ENCODE data around the gene NMT2. TPM values are rescaled to one million over a fixed set of nuclear protein-coding genes. Genes with fewer than 3 reads are reported as not detected.

Gene NMT2
- total and polyA plus RNA-seq, 2 experiments from 2014 or later, result 15.0 to 23.4 TPM

DNA sequence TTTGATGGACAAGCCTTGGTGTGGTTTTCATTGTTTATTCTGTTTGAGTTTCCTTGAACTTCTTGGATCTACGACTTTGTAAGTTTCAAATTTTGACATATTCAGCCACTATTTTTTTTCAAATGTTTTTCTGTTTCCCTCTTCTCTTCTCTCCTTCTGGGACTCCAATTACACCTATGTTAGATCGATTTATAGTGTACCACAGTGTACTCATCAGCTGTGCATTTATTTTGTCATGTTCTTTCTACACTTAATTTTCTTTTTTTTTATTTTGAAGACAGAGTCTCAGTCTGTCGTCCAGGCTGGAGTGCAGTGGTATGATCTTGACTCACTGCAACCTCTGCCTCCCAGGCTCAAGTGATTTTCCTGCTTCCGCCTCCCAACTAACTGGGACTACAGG is 108.6 kb downstream of the NMT2 start:
- H3K4me3 ChIP-seq, result no peak overlapping the region
- no peak overlapping the region for H3K27ac ChIP-seq
- no peaks in the 10 kb centered on the region for H3K4me1 ChIP-seq (ENCODE audit: insufficient read depth)
- H3K36me3 ChIP-seq (replicated peaks; ENCODE audit: insufficient read depth, low read depth), result no peaks in the 10 kb centered on the region
- 65% methylated on average over 4 of the region's 4 CpGs for WGBS (ENCODE audit: low lambda C conversion rate, missing lambda C conversion rate)
- no peaks in the 10 kb centered on the region for H3K9me2 ChIP-seq (replicated peaks; ENCODE audit: insufficient read depth)
- no peaks in the 10 kb centered on the region for H3K79me2 ChIP-seq
- no peaks in the 10 kb centered on the region for H3K9me3 ChIP-seq (ENCODE audit: low read depth)
- no peaks in the 10 kb centered on the region for H3K27me3 ChIP-seq
- H4K20me1 ChIP-seq (ENCODE audit: insufficient read depth, poor library complexity, severe bottlenecking), result no peaks in the 10 kb centered on the region
- H2AFZ ChIP-seq, result no peak overlapping the region
- no peak overlapping the region for H3K4me2 ChIP-seq
- TF ChIP-seq, protein P1, sequence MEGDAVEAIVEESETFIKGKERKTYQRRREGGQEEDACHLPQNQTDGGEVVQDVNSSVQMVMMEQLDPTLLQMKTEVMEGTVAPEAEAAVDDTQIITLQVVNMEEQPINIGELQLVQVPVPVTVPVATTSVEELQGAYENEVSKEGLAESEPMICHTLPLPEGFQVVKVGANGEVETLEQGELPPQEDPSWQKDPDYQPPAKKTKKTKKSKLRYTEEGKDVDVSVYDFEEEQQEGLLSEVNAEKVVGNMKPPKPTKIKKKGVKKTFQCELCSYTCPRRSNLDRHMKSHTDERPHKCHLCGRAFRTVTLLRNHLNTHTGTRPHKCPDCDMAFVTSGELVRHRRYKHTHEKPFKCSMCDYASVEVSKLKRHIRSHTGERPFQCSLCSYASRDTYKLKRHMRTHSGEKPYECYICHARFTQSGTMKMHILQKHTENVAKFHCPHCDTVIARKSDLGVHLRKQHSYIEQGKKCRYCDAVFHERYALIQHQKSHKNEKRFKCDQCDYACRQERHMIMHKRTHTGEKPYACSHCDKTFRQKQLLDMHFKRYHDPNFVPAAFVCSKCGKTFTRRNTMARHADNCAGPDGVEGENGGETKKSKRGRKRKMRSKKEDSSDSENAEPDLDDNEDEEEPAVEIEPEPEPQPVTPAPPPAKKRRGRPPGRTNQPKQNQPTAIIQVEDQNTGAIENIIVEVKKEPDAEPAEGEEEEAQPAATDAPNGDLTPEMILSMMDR (IDR thresholded peaks at IDR 0.05; ENCODE audit: poor library complexity), result no peak
- TF ChIP-seq EZH2phosphoT487 (IDR thresholded peaks at IDR 0.05; ENCODE audit: low read depth, severe bottlenecking, unreplicated experiment) (no peak), EZH2 (IDR thresholded peaks at IDR 0.05; ENCODE audit: borderline replicate concordance) (no peak)
- no peak for DNase-seq (ENCODE audit: low spot score)

DNA sequence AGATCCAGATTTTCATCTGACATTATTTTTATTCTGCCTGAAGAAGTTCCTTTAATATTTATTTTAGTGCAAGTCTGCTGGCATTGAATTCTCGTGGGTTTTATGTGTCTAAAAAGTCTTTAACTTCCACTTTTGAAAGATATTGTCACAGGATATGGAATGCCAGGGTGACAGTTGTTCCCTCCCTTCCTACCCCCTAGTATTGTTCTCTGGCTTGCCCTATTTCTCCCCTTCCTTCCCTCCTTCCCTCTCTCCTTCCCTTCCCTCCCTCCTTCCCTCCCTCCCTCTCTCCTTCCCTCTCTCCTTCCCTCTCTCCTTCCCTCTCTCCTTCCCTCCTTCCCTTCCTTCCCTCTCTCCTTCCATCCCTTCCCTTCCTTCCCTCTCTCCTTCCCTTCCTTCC is 109.8 kb downstream of the NMT2 start:
- no peaks in the 10 kb centered on the region for H3K79me2 ChIP-seq
- H2AFZ ChIP-seq, result no peak overlapping the region
- no peaks in the 10 kb centered on the region for H3K4me1 ChIP-seq (ENCODE audit: insufficient read depth)
- 68% methylated on average over 1 of the region's 1 CpG for WGBS (ENCODE audit: low lambda C conversion rate, missing lambda C conversion rate)
- H3K27me3 ChIP-seq, result no peaks in the 10 kb centered on the region
- no peaks in the 10 kb centered on the region for H3K9me3 ChIP-seq (ENCODE audit: low read depth)
- no peak overlapping the region for H3K4me3 ChIP-seq
- no peak for DNase-seq (ENCODE audit: low spot score)
- no peak for TF ChIP-seq EZH2 (IDR thresholded peaks at IDR 0.05; ENCODE audit: borderline replicate concordance)
- no peak for TF ChIP-seq EZH2phosphoT487 (IDR thresholded peaks at IDR 0.05; ENCODE audit: low read depth, severe bottlenecking, unreplicated experiment)
- TF ChIP-seq, protein P1 (IDR thresholded peaks at IDR 0.05; ENCODE audit: poor library complexity), result no peak
- no peak overlapping the region for H3K4me2 ChIP-seq
- H4K20me1 ChIP-seq (ENCODE audit: insufficient read depth, poor library complexity, severe bottlenecking), result no peaks in the 10 kb centered on the region
- no peaks in the 10 kb centered on the region for H3K9me2 ChIP-seq (replicated peaks; ENCODE audit: insufficient read depth)
- no peaks in the 10 kb centered on the region for H3K36me3 ChIP-seq (replicated peaks; ENCODE audit: insufficient read depth, low read depth)
- no peak overlapping the region for H3K27ac ChIP-seq

Small RNAs within 50 kb of the gene (small RNA-seq; reads per million reads assigned to genes)
- not detected for gene AL590365.1

Other genes with a start within 250 kb of the NMT2 start
- 7.8 and 11.8 TPM in 2 replicates for gene DCLRE1C, start 214.6 kb downstream of the NMT2 start, total RNA-seq
- 7.9 and 8.0 TPM in 2 replicates for gene DCLRE1C, start 214.6 kb downstream of the NMT2 start, polyA plus RNA-seq
- not detected in 2 replicates for gene MEIG1, start 209.3 kb downstream of the NMT2 start, total RNA-seq
- gene MEIG1, start 209.3 kb downstream of the NMT2 start, polyA plus RNA-seq, result 0.27 and 2.1 TPM in 2 replicates
- not detected in 2 replicates for gene OLAH, start 124.8 kb downstream of the NMT2 start, total RNA-seq
- not detected in 2 replicates for gene OLAH, start 124.8 kb downstream of the NMT2 start, polyA plus RNA-seq
- 1.8 and 1.9 TPM in 2 replicates for gene ACBD7, start 79.9 kb downstream of the NMT2 start, total RNA-seq
- gene ACBD7, start 79.9 kb downstream of the NMT2 start, polyA plus RNA-seq, result 0.36 and 0.38 TPM in 2 replicates
- gene RPP38, start 71.3 kb downstream of the NMT2 start, total RNA-seq, result 13.9 and 18.2 TPM in 2 replicates
- 26.4 and 27.3 TPM in 2 replicates for gene RPP38, start 71.3 kb downstream of the NMT2 start, polyA plus RNA-seq
- gene FAM171A1, start 202.6 kb upstream of the NMT2 start, total RNA-seq, result 20.5 and 24.4 TPM in 2 replicates
- gene FAM171A1, start 202.6 kb upstream of the NMT2 start, polyA plus RNA-seq, result 29.5 and 32.3 TPM in 2 replicates

Measured in hepatocyte (in vitro differentiated cells).